Endothelial cell of umbilical vein (primary cell): ENCODE measurements around the gene SETBP1. TPM values are rescaled to one million over a fixed set of nuclear protein-coding genes. Genes with fewer than 3 reads are reported as not detected.

Experiments used
- BruUV-seq: library from RNA; stranded (reverse); fragments of 400-500 nt; replicated peaks from 2 replicates; lab custom pipeline; 2021; lab: Mats Ljungman, UMichigan
- CTCF ChIA-PET: fragments of 300-600, 350-600 bp; sonication (Branson Sonifier 250); formaldehyde crosslinking; loops from one replicate; lab custom pipeline; 2021; ENCODE audit warnings: antibody characterized with exemption, inconsistent platforms; lab: Charles Lee
- POLR2A ChIA-PET: fragments of 300-600, 350-600 bp; sonication (Branson Sonifier 250); formaldehyde crosslinking; loops from one replicate; lab custom pipeline; 2021; ENCODE audit warnings: antibody characterized with exemption, inconsistent platforms; lab: Charles Lee
- DNase-seq: peaks from one replicate; pipeline ENCODE4 v3.0.0-alpha.2; 2011; ENCODE audit warnings: low read depth, low spot score
- FAIRE-seq: peaks from 2 replicates; lab custom pipeline; 2011; peaks lifted over from hg19 to GRCh38; lab: Jason Lieb, UNC
- H2AFZ ChIP-seq: 2 replicates; pipeline ENCODE4 v1.6.0; 2012; ENCODE audit warnings: low read depth, low read length, control low read depth, inconsistent platforms
- H3K27ac ChIP-seq: 2 replicates; pipeline ENCODE4 v1.5.1; 2011; ENCODE audit warnings: low read depth, mild to moderate bottlenecking, control low read depth, low read length, moderate library complexity; ENCODE audit not compliant: insufficient read depth
- H3K27me3 ChIP-seq, 2 experiments: 2 replicates each; pipeline versions ENCODE4 v1.6.0 to v1.6.1; 2011; ENCODE audit warnings: low read length in 2 of 2, mixed read lengths in 1 of 2; ENCODE audit not compliant: control insufficient read depth in 2 of 2, insufficient read depth in 2 of 2
- H3K36me3 ChIP-seq, 2 experiments: 2 replicates in 1 of 2; 3 replicates in 1 of 2; pipeline ENCODE4 v1.5.1; 2011; ENCODE audit warnings: low read length in 2 of 2, mild to moderate bottlenecking in 1 of 2, moderate library complexity in 1 of 2; ENCODE audit not compliant: control insufficient read depth in 2 of 2, insufficient read depth in 2 of 2; ENCODE audit errors: extremely low read depth in 1 of 2
- H3K4me1 ChIP-seq: 3 replicates; pipeline ENCODE4 v1.5.1; 2011; ENCODE audit warnings: mild to moderate bottlenecking, low read length; ENCODE audit not compliant: control insufficient read depth, insufficient read depth; ENCODE audit errors: extremely low read depth
- H3K4me2 ChIP-seq: 2 replicates; pipeline ENCODE4 v1.6.1; 2011; ENCODE audit warnings: low read length, control low read depth, mixed read lengths; ENCODE audit not compliant: insufficient read depth
- H3K4me3 ChIP-seq, 3 experiments: fragments of 200-600 bp in 1 of 3; sonication (generic), shearing (Covaris generic) in 1 of 3; replicated peaks in 1 of 3; 2 replicates each; pipeline ENCODE4 v1.5.1; 2011 to 2016; ENCODE audit warnings: control low read depth in 3 of 3, low read length in 3 of 3, mild to moderate bottlenecking in 2 of 3, inconsistent platforms in 1 of 3, low read depth in 1 of 3, moderate library complexity in 1 of 3; ENCODE audit not compliant: insufficient read depth in 1 of 3
- H3K79me2 ChIP-seq: 2 replicates; pipeline ENCODE4 v1.6.0; 2012; ENCODE audit warnings: low read length, inconsistent platforms; ENCODE audit not compliant: control insufficient read depth, insufficient read depth
- H3K9ac ChIP-seq: replicated peaks from 2 replicates; pipeline ENCODE3; 2011; ENCODE audit warnings: low read length, control low read depth; ENCODE audit not compliant: insufficient read depth; ENCODE audit errors: extremely low read depth
- H3K9me1 ChIP-seq: replicated peaks from 3 replicates; pipeline ENCODE4 v1.6.0; 2011; ENCODE audit warnings: mild to moderate bottlenecking, low read length; ENCODE audit not compliant: control insufficient read depth, insufficient read depth; ENCODE audit errors: extremely low read depth
- H3K9me3 ChIP-seq: replicated peaks from 2 replicates; pipeline ENCODE4 v1.5.1; 2012; ENCODE audit warnings: low read length, inconsistent platforms; ENCODE audit not compliant: control insufficient read depth, insufficient read depth
- H4K20me1 ChIP-seq: replicated peaks from 2 replicates; pipeline ENCODE3; 2011; ENCODE audit warnings: mild to moderate bottlenecking, low read length; ENCODE audit not compliant: control insufficient read depth, insufficient read depth; ENCODE audit errors: extremely low read depth
- CTCF ChIP-seq, 2 donors: IDR thresholded peaks; 1 replicate in 1 of 2; 2 replicates in 1 of 2; pipeline ENCODE4 v1.5.1; 2011; ENCODE audit warnings: low read length in 2 of 2, mild to moderate bottlenecking in 2 of 2, moderate library complexity in 2 of 2, control low read depth in 1 of 2, inconsistent platforms in 1 of 2, low read depth in 1 of 2; ENCODE audit not compliant: insufficient read depth in 1 of 2; ENCODE audit errors: extremely low read depth in 1 of 2
- FOS ChIP-seq: IDR thresholded peaks from 2 replicates; pipeline ENCODE4 v1.6.1; 2011; ENCODE audit warnings: mild to moderate bottlenecking, low read length, moderate library complexity, borderline replicate concordance; ENCODE audit not compliant: insufficient read depth
- GATA2 ChIP-seq: IDR thresholded peaks from 2 replicates; pipeline ENCODE4 v1.7.0; 2011; ENCODE audit warnings: low read depth, mild to moderate bottlenecking, moderate library complexity, mixed read lengths, low read length; ENCODE audit not compliant: insufficient read length, insufficient read depth
- JUN ChIP-seq: IDR thresholded peaks from 2 replicates; pipeline ENCODE4 v1.6.1; 2011; ENCODE audit warnings: borderline replicate concordance, low read depth; ENCODE audit not compliant: insufficient read length, insufficient read depth
- MAX ChIP-seq: IDR thresholded peaks from 2 replicates; pipeline ENCODE4 v1.6.1; 2011; ENCODE audit not compliant: insufficient read depth, insufficient read length
- MYC ChIP-seq: IDR thresholded peaks from one replicate; pipeline ENCODE4 v1.6.1; 2011; ENCODE audit warnings: mild to moderate bottlenecking, low read depth, low read length
- POLR2AphosphoS5 ChIP-seq: IDR thresholded peaks from 2 replicates; pipeline ENCODE4 v1.6.1; 2012; ENCODE audit warnings: low read depth, mild to moderate bottlenecking, control low read depth, low read length, moderate library complexity; ENCODE audit not compliant: insufficient read depth
- dilution Hi-C: fragments of 300-500 bp; cut with MboI; formaldehyde crosslinking; loops from one replicate; pipeline ENCODE4 v1.15.0; 2019; ENCODE audit warnings: low sequenced_read_pairs; ENCODE audit not compliant: extremely low pct_ligation_motif_present
- intact Hi-C: fragments of 100-400 bp; cut with micrococcal nuclease; formaldehyde crosslinking; loops from one replicate; pipeline ENCODE4 v1.10.0; 2022
- polyA plus RNA-seq, 4 experiments: library from polyadenylated mRNA; depleted of rRNA in 3 of 4; stranded (reverse) in 3 of 4; unstranded in 1 of 4; fragments of >200 nt; gene quantifications; 2 replicates each; pipeline versions ENCODE4 v1.2.1 to v1.2.3, GENCODE V29; 2011 to 2012; ENCODE audit warnings: missing spikeins in 1 of 4
- total RNA-seq: library from RNA; stranded (reverse); gene quantifications from 2 replicates; pipeline ENCODE4 v1.2.3, GENCODE V29; 2021

SETBP1 gene
- total and polyA plus RNA-seq, 2 donors (not counting 3 experiments of a cell fraction or from before 2014, with no cell fraction given): 0.76 to 3.1 TPM

GRCh38 chr18:45039376-45039775 lies 358.7 kb downstream of the SETBP1 start:
- intact Hi-C loops: no loop called here
- Histone ChIP-seq H3K4me3 (no peak overlapping the region), H3K4me1 (no peaks in the 10 kb centered on the region), H3K4me2 (no peak overlapping the region), H3K9me3 (no peaks in the 10 kb centered on the region), H4K20me1 (no peaks in the 10 kb centered on the region), H2AFZ (no peak overlapping the region), H3K27me3 (no peaks in the 10 kb centered on the region), H3K9me1 (no peaks in the 10 kb centered on the region), H3K9ac (no peak overlapping the region), H3K79me2 (no peaks in the 10 kb centered on the region), H3K27ac (no peak overlapping the region), H3K36me3 (no peaks in the 10 kb centered on the region)
- DNase-seq (no peak), FAIRE-seq (no peak)
- no peak for TF ChIP-seq CTCF (IDR thresholded peaks at IDR 0.05; ENCODE audit: extremely low read depth in 1 of 2, insufficient read depth in 1 of 2, low read depth in 1 of 2, low read length in 2 of 2)
- TF ChIP-seq POLR2AphosphoS5: no peak
- no peak for TF ChIP-seq GATA2
- no peak for TF ChIP-seq JUN
- no peak for TF ChIP-seq MYC
- no peak for TF ChIP-seq MAX
- no peak for TF ChIP-seq FOS
- BruUV-seq: no TSS peak
- CTCF ChIA-PET: no interaction called here
- POLR2A ChIA-PET: no interaction called here
- dilution Hi-C loops: no loop called here
